Thyroid gland (tissue), 4 donors: ENCODE measurements around the gene HDGFL3.
"Not testable (repeated sequence)": the region's sequence is repeated elsewhere in the genome, so short reads cannot be mapped to it uniquely, and the experiment has no call there.

ENCODE experiments used
- POLR2A ChIP-seq, 2 donors: fragments of 450-650 bp; IDR thresholded peaks; one replicate each; pipeline ENCODE4 v1.6.1; 2017; ENCODE audit warnings: antibody characterized with exemption in 2 of 2, mild to moderate bottlenecking in 2 of 2, moderate library complexity in 1 of 2
- TF ChIP-seq, protein P1 (sequence below), 6 experiments: fragments of 200-600 bp in 3 of 6; fragments of 450-650 bp in 3 of 6; sonication (generic) in 3 of 6; IDR thresholded peaks; one replicate each; pipeline ENCODE4 v1.5.1; 2016 to 2019; ENCODE audit warnings: antibody characterized with exemption in 6 of 6, mild to moderate bottlenecking in 2 of 6, inconsistent platforms in 1 of 6, moderate library complexity in 1 of 6

- TF ChIP-seq, protein P1, sequence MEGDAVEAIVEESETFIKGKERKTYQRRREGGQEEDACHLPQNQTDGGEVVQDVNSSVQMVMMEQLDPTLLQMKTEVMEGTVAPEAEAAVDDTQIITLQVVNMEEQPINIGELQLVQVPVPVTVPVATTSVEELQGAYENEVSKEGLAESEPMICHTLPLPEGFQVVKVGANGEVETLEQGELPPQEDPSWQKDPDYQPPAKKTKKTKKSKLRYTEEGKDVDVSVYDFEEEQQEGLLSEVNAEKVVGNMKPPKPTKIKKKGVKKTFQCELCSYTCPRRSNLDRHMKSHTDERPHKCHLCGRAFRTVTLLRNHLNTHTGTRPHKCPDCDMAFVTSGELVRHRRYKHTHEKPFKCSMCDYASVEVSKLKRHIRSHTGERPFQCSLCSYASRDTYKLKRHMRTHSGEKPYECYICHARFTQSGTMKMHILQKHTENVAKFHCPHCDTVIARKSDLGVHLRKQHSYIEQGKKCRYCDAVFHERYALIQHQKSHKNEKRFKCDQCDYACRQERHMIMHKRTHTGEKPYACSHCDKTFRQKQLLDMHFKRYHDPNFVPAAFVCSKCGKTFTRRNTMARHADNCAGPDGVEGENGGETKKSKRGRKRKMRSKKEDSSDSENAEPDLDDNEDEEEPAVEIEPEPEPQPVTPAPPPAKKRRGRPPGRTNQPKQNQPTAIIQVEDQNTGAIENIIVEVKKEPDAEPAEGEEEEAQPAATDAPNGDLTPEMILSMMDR (IDR thresholded peaks at IDR 0.05): not testable (repeated sequence)
- not testable (repeated sequence) for TF ChIP-seq POLR2A (IDR thresholded peaks at IDR 0.05)
Measured at GRCh38 chr15:83142151-83142550, 65.5 kb downstream of the HDGFL3 start.
